Endothelial cell of umbilical vein (primary cell): ENCODE measurements around the gene SPOCD1. TPM values are rescaled to one million over a fixed set of nuclear protein-coding genes. Genes with fewer than 3 reads are reported as not detected.

Experiments
- BruUV-seq: library from RNA; stranded (reverse); fragments of 400-500 nt; replicated peaks from 2 replicates; lab custom pipeline; 2021; lab: Mats Ljungman, UMichigan
- CTCF ChIA-PET: fragments of 300-600, 350-600 bp; sonication (Branson Sonifier 250); formaldehyde crosslinking; loops from one replicate; lab custom pipeline; 2021; ENCODE audit warnings: antibody characterized with exemption, inconsistent platforms; lab: Charles Lee
- POLR2A ChIA-PET: fragments of 300-600, 350-600 bp; sonication (Branson Sonifier 250); formaldehyde crosslinking; loops from one replicate; lab custom pipeline; 2021; ENCODE audit warnings: antibody characterized with exemption, inconsistent platforms; lab: Charles Lee
- DNase-seq: peaks from one replicate; pipeline ENCODE4 v3.0.0-alpha.2; 2011; ENCODE audit warnings: low read depth, low spot score
- FAIRE-seq: peaks from 2 replicates; lab custom pipeline; 2011; peaks lifted over from hg19 to GRCh38; lab: Jason Lieb, UNC
- H2AFZ ChIP-seq: 2 replicates; pipeline ENCODE4 v1.6.0; 2012; ENCODE audit warnings: low read depth, low read length, control low read depth, inconsistent platforms
- H3K27ac ChIP-seq: 2 replicates; pipeline ENCODE4 v1.5.1; 2011; ENCODE audit warnings: low read depth, mild to moderate bottlenecking, control low read depth, low read length, moderate library complexity; ENCODE audit not compliant: insufficient read depth
- H3K27me3 ChIP-seq, 2 experiments: 2 replicates each; pipeline versions ENCODE4 v1.6.0 to v1.6.1; 2011; ENCODE audit warnings: low read length in 2 of 2, mixed read lengths in 1 of 2; ENCODE audit not compliant: control insufficient read depth in 2 of 2, insufficient read depth in 2 of 2
- H3K36me3 ChIP-seq, 2 experiments: 2 replicates in 1 of 2; 3 replicates in 1 of 2; pipeline ENCODE4 v1.5.1; 2011; ENCODE audit warnings: low read length in 2 of 2, mild to moderate bottlenecking in 1 of 2, moderate library complexity in 1 of 2; ENCODE audit not compliant: control insufficient read depth in 2 of 2, insufficient read depth in 2 of 2; ENCODE audit errors: extremely low read depth in 1 of 2
- H3K4me1 ChIP-seq: 3 replicates; pipeline ENCODE4 v1.5.1; 2011; ENCODE audit warnings: mild to moderate bottlenecking, low read length; ENCODE audit not compliant: control insufficient read depth, insufficient read depth; ENCODE audit errors: extremely low read depth
- H3K4me2 ChIP-seq: 2 replicates; pipeline ENCODE4 v1.6.1; 2011; ENCODE audit warnings: low read length, control low read depth, mixed read lengths; ENCODE audit not compliant: insufficient read depth
- H3K4me3 ChIP-seq, 3 experiments: fragments of 200-600 bp in 1 of 3; sonication (generic), shearing (Covaris generic) in 1 of 3; replicated peaks in 1 of 3; 2 replicates each; pipeline ENCODE4 v1.5.1; 2011 to 2016; ENCODE audit warnings: control low read depth in 3 of 3, low read length in 3 of 3, mild to moderate bottlenecking in 2 of 3, inconsistent platforms in 1 of 3, low read depth in 1 of 3, moderate library complexity in 1 of 3; ENCODE audit not compliant: insufficient read depth in 1 of 3
- H3K79me2 ChIP-seq: 2 replicates; pipeline ENCODE4 v1.6.0; 2012; ENCODE audit warnings: low read length, inconsistent platforms; ENCODE audit not compliant: control insufficient read depth, insufficient read depth
- H3K9ac ChIP-seq: replicated peaks from 2 replicates; pipeline ENCODE3; 2011; ENCODE audit warnings: low read length, control low read depth; ENCODE audit not compliant: insufficient read depth; ENCODE audit errors: extremely low read depth
- H3K9me1 ChIP-seq: replicated peaks from 3 replicates; pipeline ENCODE4 v1.6.0; 2011; ENCODE audit warnings: mild to moderate bottlenecking, low read length; ENCODE audit not compliant: control insufficient read depth, insufficient read depth; ENCODE audit errors: extremely low read depth
- H3K9me3 ChIP-seq: replicated peaks from 2 replicates; pipeline ENCODE4 v1.5.1; 2012; ENCODE audit warnings: low read length, inconsistent platforms; ENCODE audit not compliant: control insufficient read depth, insufficient read depth
- H4K20me1 ChIP-seq: replicated peaks from 2 replicates; pipeline ENCODE3; 2011; ENCODE audit warnings: mild to moderate bottlenecking, low read length; ENCODE audit not compliant: control insufficient read depth, insufficient read depth; ENCODE audit errors: extremely low read depth
- CTCF ChIP-seq, 2 donors: IDR thresholded peaks; 1 replicate in 1 of 2; 2 replicates in 1 of 2; pipeline ENCODE4 v1.5.1; 2011; ENCODE audit warnings: low read length in 2 of 2, mild to moderate bottlenecking in 2 of 2, moderate library complexity in 2 of 2, control low read depth in 1 of 2, inconsistent platforms in 1 of 2, low read depth in 1 of 2; ENCODE audit not compliant: insufficient read depth in 1 of 2; ENCODE audit errors: extremely low read depth in 1 of 2
- EZH2 ChIP-seq: IDR thresholded peaks from 2 replicates; pipeline ENCODE4 v1.6.1; 2012; ENCODE audit warnings: borderline replicate concordance, low read depth, mild to moderate bottlenecking, moderate library complexity, low read length, inconsistent platforms; ENCODE audit not compliant: severe bottlenecking
- FOS ChIP-seq: IDR thresholded peaks from 2 replicates; pipeline ENCODE4 v1.6.1; 2011; ENCODE audit warnings: mild to moderate bottlenecking, low read length, moderate library complexity, borderline replicate concordance; ENCODE audit not compliant: insufficient read depth
- GATA2 ChIP-seq: IDR thresholded peaks from 2 replicates; pipeline ENCODE4 v1.7.0; 2011; ENCODE audit warnings: low read depth, mild to moderate bottlenecking, moderate library complexity, mixed read lengths, low read length; ENCODE audit not compliant: insufficient read length, insufficient read depth
- JUN ChIP-seq: IDR thresholded peaks from 2 replicates; pipeline ENCODE4 v1.6.1; 2011; ENCODE audit warnings: borderline replicate concordance, low read depth; ENCODE audit not compliant: insufficient read length, insufficient read depth
- MAX ChIP-seq: IDR thresholded peaks from 2 replicates; pipeline ENCODE4 v1.6.1; 2011; ENCODE audit not compliant: insufficient read depth, insufficient read length
- POLR2A ChIP-seq: IDR thresholded peaks from 2 replicates; pipeline ENCODE4 v1.6.1; 2012; ENCODE audit warnings: low read depth, mild to moderate bottlenecking, control low read depth, low read length
- POLR2AphosphoS5 ChIP-seq: IDR thresholded peaks from 2 replicates; pipeline ENCODE4 v1.6.1; 2012; ENCODE audit warnings: low read depth, mild to moderate bottlenecking, control low read depth, low read length, moderate library complexity; ENCODE audit not compliant: insufficient read depth
- dilution Hi-C: fragments of 300-500 bp; cut with MboI; formaldehyde crosslinking; loops from one replicate; pipeline ENCODE4 v1.15.0; 2019; ENCODE audit warnings: low sequenced_read_pairs; ENCODE audit not compliant: extremely low pct_ligation_motif_present
- intact Hi-C: fragments of 100-400 bp; cut with micrococcal nuclease; formaldehyde crosslinking; loops from one replicate; pipeline ENCODE4 v1.10.0; 2022
- polyA plus RNA-seq, 4 experiments: library from polyadenylated mRNA; depleted of rRNA in 3 of 4; stranded (reverse) in 3 of 4; unstranded in 1 of 4; fragments of >200 nt; gene quantifications; 2 replicates each; pipeline versions ENCODE4 v1.2.1 to v1.2.3, GENCODE V29; 2011 to 2012; ENCODE audit warnings: missing spikeins in 1 of 4
- total RNA-seq: library from RNA; stranded (reverse); gene quantifications from 2 replicates; pipeline ENCODE4 v1.2.3, GENCODE V29; 2021

SPOCD1 gene
- total and polyA plus RNA-seq, 2 donors (not counting 3 experiments of a cell fraction or from before 2014, with no cell fraction given): 0.27 to 33.0 TPM

GRCh38 chr1:31784356-31785019, 31.3 kb downstream of the SPOCD1 start:
- dilution Hi-C loops: no loop called here
- FAIRE-seq (no peak), DNase-seq (no peak)
- Histone ChIP-seq H3K36me3 (no peaks in the 10 kb centered on the region), H3K27me3 (no peaks in the 10 kb centered on the region), H3K27ac (no peak overlapping the region), H3K9me3 (no peaks in the 10 kb centered on the region), H3K9me1 (no peaks in the 10 kb centered on the region), H3K79me2 (no peaks in the 10 kb centered on the region), H3K4me3 (no peak overlapping the region), H4K20me1 (no peaks in the 10 kb centered on the region), H3K4me2 (no peak overlapping the region), H2AFZ (no peak overlapping the region), H3K4me1 (peaks cover 4% of the 10 kb centered on the region), H3K9ac (no peak overlapping the region)
- TF ChIP-seq POLR2AphosphoS5: no peak
- TF ChIP-seq FOS: no peak
- no peak for TF ChIP-seq JUN
- no peak for TF ChIP-seq GATA2
- ChIA-PET POLR2A (no interaction called here), CTCF (interaction anchor here (0.8 to 1.9 kb wide), 5 partner anchors 31 to 431 kb away, joined by 3 to 5 read pairs (median 4); partner anchors contain the start of gene SPOCD1)
- intact Hi-C loops: loop anchor here (10.0 kb wide), 1 partner anchor 390 kb away; no protein-coding TSS in a partner anchor
- BruUV-seq: no TSS peak

GRCh38 chr1:31783846-31784245, 32.0 kb downstream of the SPOCD1 start:
- Histone ChIP-seq H3K27me3 (no peaks in the 10 kb centered on the region), H3K4me1 (peaks cover 4% of the 10 kb centered on the region), H3K27ac (no peak overlapping the region), H3K9me1 (no peaks in the 10 kb centered on the region), H2AFZ (no peak overlapping the region), H3K4me2 (no peak overlapping the region), H3K79me2 (no peaks in the 10 kb centered on the region), H3K9me3 (no peaks in the 10 kb centered on the region), H4K20me1 (no peaks in the 10 kb centered on the region), H3K9ac (no peak overlapping the region), H3K4me3 (no peak overlapping the region), H3K36me3 (no peaks in the 10 kb centered on the region)
- intact Hi-C loops: loop anchor here (10.0 kb wide), 1 partner anchor 389 kb away; no protein-coding TSS in a partner anchor
- TF ChIP-seq MAX: no peak
- TF ChIP-seq FOS: no peak
- TF ChIP-seq EZH2: no peak
- no peak for TF ChIP-seq POLR2A
- TF ChIP-seq GATA2: no peak
- no peak for TF ChIP-seq CTCF (IDR thresholded peaks at IDR 0.05; ENCODE audit: extremely low read depth in 1 of 2, insufficient read depth in 1 of 2, low read depth in 1 of 2, low read length in 2 of 2)
- no peak for TF ChIP-seq JUN
- dilution Hi-C loops: no loop called here
- no TSS peak for BruUV-seq
- ChIA-PET CTCF (interaction anchor here (0.8 to 1.9 kb wide), 4 partner anchors 32 to 432 kb away, joined by 3 to 5 read pairs (median 4); partner anchors contain the start of gene SPOCD1), POLR2A (no interaction called here)
- FAIRE-seq (no peak), DNase-seq (no peak)
